GM12878 (cell line): ENCODE results near the gene BORCS6. TPM values are rescaled to one million over a fixed set of nuclear protein-coding genes. Genes with fewer than 3 reads are reported as not detected.

ENCODE experiments used
- ATAC-seq: fragments of 200-7000 bp; cut with Tn5 transposase; 3 replicates; pipeline ENCODE4 v1.9.1; 2020; ENCODE audit warnings: mild to moderate bottlenecking, moderate library complexity
- BruUV-seq: library from RNA; stranded (reverse); fragments of 400-500 nt; replicated peaks from 2 replicates; lab custom pipeline; 2021; lab: Mats Ljungman, UMichigan
- CTCF ChIA-PET: fragments of 300-600 bp; sonication (Branson Sonifier 250); formaldehyde crosslinking; extraction: SDS; loops from one replicate; lab custom pipeline; 2021; ENCODE audit warnings: inconsistent platforms; lab: Yijun Ruan, JAX
- POLR2A ChIA-PET: fragments of 350-600 bp; formaldehyde crosslinking; extraction: SDS; loops from one replicate; lab custom pipeline; 2021; ENCODE audit warnings: inconsistent platforms; lab: Charles Lee
- RAD21 ChIA-PET: fragments of 300-600 bp; sonication (Branson Sonifier 250); formaldehyde crosslinking; loops from one replicate; lab custom pipeline; 2023; ENCODE audit warnings: antibody characterized with exemption; ENCODE audit not compliant: unreplicated experiment; lab: Charles Lee
- SMC1A ChIA-PET: fragments of 300-600 bp; sonication (Branson Sonifier 250); formaldehyde crosslinking; loops from one replicate; lab custom pipeline; 2023; ENCODE audit not compliant: unreplicated experiment, uncharacterized antibody; lab: Charles Lee
- DNase-seq: peaks from one replicate; pipeline ENCODE4 v3.0.0-alpha.2; 2011; ENCODE audit warnings: low read depth, low spot score
- FAIRE-seq: peaks from 3 replicates; lab custom pipeline; 2011; peaks lifted over from hg19 to GRCh38; lab: Jason Lieb, UNC
- H2AFZ ChIP-seq: 2 replicates; pipeline ENCODE4 v1.6.0; 2011; ENCODE audit warnings: low read depth, low read length, control low read depth; ENCODE audit not compliant: control insufficient read depth
- H3K27ac ChIP-seq: 2 replicates; pipeline ENCODE4 v1.5.1; 2011; ENCODE audit warnings: control low read depth; ENCODE audit not compliant: control insufficient read depth, insufficient read depth
- H3K27me3 ChIP-seq, 2 experiments: replicated peaks in 1 of 2; 2 replicates each; pipeline versions ENCODE4 v1.6.0 to v1.6.1; 2011; ENCODE audit warnings: low read length in 1 of 2; ENCODE audit not compliant: control insufficient read depth in 2 of 2, insufficient read depth in 2 of 2
- H3K36me3 ChIP-seq, 2 experiments: 2 replicates each; pipeline ENCODE4 v1.5.1; 2011; ENCODE audit warnings: low read length in 1 of 2; ENCODE audit not compliant: control insufficient read depth in 2 of 2, insufficient read depth in 2 of 2
- H3K4me1 ChIP-seq: 2 replicates; pipeline ENCODE4 v1.6.1; 2011; ENCODE audit warnings: mild to moderate bottlenecking, low read length, moderate library complexity, mixed read lengths; ENCODE audit not compliant: control insufficient read depth, insufficient read depth
- H3K4me2 ChIP-seq: 2 replicates; pipeline ENCODE4 v1.6.0; 2011; ENCODE audit warnings: control low read depth; ENCODE audit not compliant: control insufficient read depth, insufficient read depth
- H3K4me3 ChIP-seq: fragments of 200-600 bp; sonication (generic); 2 replicates; pipeline ENCODE4 v1.5.1; 2016
- H3K79me2 ChIP-seq: 2 replicates; pipeline ENCODE4 v1.6.0; 2011; ENCODE audit warnings: low read length; ENCODE audit not compliant: control insufficient read depth, insufficient read depth
- H3K9ac ChIP-seq: 2 replicates; pipeline ENCODE4 v1.8.0; 2011; ENCODE audit warnings: low read length, control low read depth, mixed read lengths; ENCODE audit not compliant: control insufficient read depth, insufficient read depth
- H3K9me3 ChIP-seq: replicated peaks from 3 replicates; pipeline ENCODE4 v1.5.1; 2011; ENCODE audit warnings: mild to moderate bottlenecking, low read length; ENCODE audit not compliant: control insufficient read depth, insufficient read depth
- H4K20me1 ChIP-seq: 2 replicates; pipeline ENCODE4 v1.6.0; 2011; ENCODE audit not compliant: control insufficient read depth, insufficient read depth
- BMI1 ChIP-seq: fragments of 450-650 bp; IDR thresholded peaks from 2 replicates; pipeline ENCODE4 v1.6.1; 2016; ENCODE audit warnings: mild to moderate bottlenecking, moderate library complexity, borderline replicate concordance
- CEBPZ ChIP-seq: fragments of 150-350 bp; IDR thresholded peaks from 2 replicates; pipeline ENCODE4 v1.6.1; 2016; ENCODE audit warnings: low read depth, low read length
- FOXM1 ChIP-seq: IDR thresholded peaks from 2 replicates; pipeline ENCODE4 v1.6.1; 2012; ENCODE audit warnings: low read depth, mild to moderate bottlenecking, inconsistent platforms, low read length, moderate library complexity
- KDM1A ChIP-seq: fragments of 200-600 bp; sonication (generic); IDR thresholded peaks from 2 replicates; pipeline ENCODE4 v1.6.1; 2016; ENCODE audit warnings: borderline replicate concordance
- MAX ChIP-seq: IDR thresholded peaks from 2 replicates; pipeline ENCODE4 v1.6.1; 2012; ENCODE audit warnings: low read depth, low read length, improper control_type of control experiment
- MTA2 ChIP-seq: fragments of 450-650 bp; IDR thresholded peaks from 2 replicates; pipeline ENCODE4 v1.6.1; 2016; ENCODE audit warnings: low read depth, mild to moderate bottlenecking, moderate library complexity
- POLR2A ChIP-seq: IDR thresholded peaks from 2 replicates; pipeline ENCODE4 v1.6.1; 2011; ENCODE audit warnings: low read depth, mild to moderate bottlenecking, low read length
- SMARCA5 ChIP-seq: fragments of 450-650 bp; IDR thresholded peaks from 2 replicates; pipeline ENCODE4 v1.6.1; 2017; ENCODE audit warnings: mild to moderate bottlenecking
- SP1 ChIP-seq: IDR thresholded peaks from one replicate; pipeline ENCODE4 v1.6.1; 2011; ENCODE audit warnings: low read depth, low read length
- ZBTB40 ChIP-seq: fragments of 450-650 bp; IDR thresholded peaks from 2 replicates; pipeline ENCODE4 v1.6.1; 2016; ENCODE audit warnings: mild to moderate bottlenecking, moderate library complexity, borderline replicate concordance
- ZNF217 ChIP-seq: fragments of 450-650 bp; IDR thresholded peaks from 2 replicates; pipeline ENCODE4 v1.6.1; 2017; ENCODE audit warnings: antibody characterized with exemption, mild to moderate bottlenecking
- WGBS: methylation state at CpG from one replicate; pipeline ENCODE4 v1.1.6; 2016; ENCODE audit warnings: low lambda C conversion rate; ENCODE audit not compliant: insufficient replicate concordance, insufficient coverage; ENCODE audit errors: missing lambda C conversion rate; 5-methylcytosine and 5-hydroxymethylcytosine counted together
- in situ Hi-C: fragments of 300-500 bp; cut with MboI; formaldehyde crosslinking; loops from 9 replicates; pipeline ENCODE4 v1.14.3; 2018; ENCODE audit warnings: mixed read lengths
- intact Hi-C: fragments of 100-400 bp; cut with micrococcal nuclease; formaldehyde crosslinking; loops from one replicate; pipeline ENCODE4 v1.14.2; 2022; ENCODE audit not compliant: unreplicated experiment
- polyA plus RNA-seq, 11 experiments: library from polyadenylated mRNA; depleted of rRNA in 4 of 11; unstranded in 6 of 11; stranded (reverse) in 5 of 11; fragments of >200 nt; fragmentation: Nextera tagmentation in 4 of 11; fragmentation: Illumina TruSeq in 1 of 11; extraction: Ambion mirVana in 4 of 11; extraction: Trizol in 1 of 11; gene quantifications; 1 replicate in 1 of 11; 2 replicates in 10 of 11; pipeline versions ENCODE4 v1.2.1 to v1.2.3, GENCODE V29; 2011 to 2016; ENCODE audit warnings: inconsistent platforms in 2 of 11, missing spikeins in 2 of 11, low read depth in 1 of 11
- total RNA-seq, 4 experiments: library from RNA; depleted of rRNA in 3 of 4; stranded (reverse); fragments of >200 nt in 3 of 4; fragmentation: Illumina TruSeq in 1 of 4; extraction: Trizol in 1 of 4; gene quantifications; 2 replicates each; pipeline versions ENCODE4 v1.2.1 to v1.2.3, GENCODE V29; 2013 to 2021
- TF ChIP-seq, protein P1 (sequence below): IDR thresholded peaks from 2 replicates; pipeline ENCODE4 v1.6.1; 2012; ENCODE audit warnings: improper control_type of control experiment, low read depth, low read length; ENCODE audit not compliant: insufficient replicate concordance

Gene BORCS6
- total and polyA plus RNA-seq, 10 of the 15 experiments (the other 5 are each of a cell fraction or from before 2014, with no cell fraction given), result 0.37 to 14.1 (median 6.7) TPM

- ChIA-PET CTCF (interaction anchor here (0.9 to 2.1 kb wide), 5 partner anchors 9 to 128 kb away, joined by 3 to 9 read pairs (median 4); partner anchors contain the start of gene SLC25A35), SMC1A (interaction anchor here (1.0 to 1.1 kb wide), 6 partner anchors 11 to 30 kb away, joined by 3 to 4 read pairs (median 3); no protein-coding TSS in a partner anchor), RAD21 (interaction anchor here (0.6 to 1.9 kb wide), 2 partner anchors 11 to 51 kb away, joined by 3 to 7 read pairs; no protein-coding TSS in a partner anchor), POLR2A (interaction anchor here (0.6 to 1.6 kb wide), 3 partner anchors 11 to 51 kb away, joined by 3 to 4 read pairs (median 3); no protein-coding TSS in a partner anchor)
- ATAC-seq, result no peak
- Histone ChIP-seq H3K9ac (no peak overlapping the region), H3K36me3 (no peaks in the 10 kb centered on the region), H4K20me1 (no peaks in the 10 kb centered on the region), H3K4me1 (peaks cover 17% of the 10 kb centered on the region), H3K27ac (no peak overlapping the region), H3K27me3 (no peaks in the 10 kb centered on the region), H3K9me3 (no peaks in the 10 kb centered on the region), H2AFZ (no peak overlapping the region), H3K4me2 (no peak overlapping the region), H3K4me3 (no peak overlapping the region), H3K79me2 (peaks cover 4% of the 10 kb centered on the region)
- WGBS, result 33% methylated on average over 3 of the region's 3 CpGs
- no peak for DNase-seq
- in situ Hi-C loops, result no loop called here
- FAIRE-seq, result no peak
- no TSS peak for BruUV-seq
- intact Hi-C loops, result no loop called here
- no peak for TF ChIP-seq CEBPZ
- TF ChIP-seq ZNF217, result no peak
- TF ChIP-seq SMARCA5, result no peak
- no peak for TF ChIP-seq ZBTB40
- no peak for TF ChIP-seq KDM1A
- no peak for TF ChIP-seq MTA2
- no peak for TF ChIP-seq POLR2A
- TF ChIP-seq FOXM1, result no peak
- no peak for TF ChIP-seq BMI1
- TF ChIP-seq SP1, result no peak
- TF ChIP-seq, protein P1, sequence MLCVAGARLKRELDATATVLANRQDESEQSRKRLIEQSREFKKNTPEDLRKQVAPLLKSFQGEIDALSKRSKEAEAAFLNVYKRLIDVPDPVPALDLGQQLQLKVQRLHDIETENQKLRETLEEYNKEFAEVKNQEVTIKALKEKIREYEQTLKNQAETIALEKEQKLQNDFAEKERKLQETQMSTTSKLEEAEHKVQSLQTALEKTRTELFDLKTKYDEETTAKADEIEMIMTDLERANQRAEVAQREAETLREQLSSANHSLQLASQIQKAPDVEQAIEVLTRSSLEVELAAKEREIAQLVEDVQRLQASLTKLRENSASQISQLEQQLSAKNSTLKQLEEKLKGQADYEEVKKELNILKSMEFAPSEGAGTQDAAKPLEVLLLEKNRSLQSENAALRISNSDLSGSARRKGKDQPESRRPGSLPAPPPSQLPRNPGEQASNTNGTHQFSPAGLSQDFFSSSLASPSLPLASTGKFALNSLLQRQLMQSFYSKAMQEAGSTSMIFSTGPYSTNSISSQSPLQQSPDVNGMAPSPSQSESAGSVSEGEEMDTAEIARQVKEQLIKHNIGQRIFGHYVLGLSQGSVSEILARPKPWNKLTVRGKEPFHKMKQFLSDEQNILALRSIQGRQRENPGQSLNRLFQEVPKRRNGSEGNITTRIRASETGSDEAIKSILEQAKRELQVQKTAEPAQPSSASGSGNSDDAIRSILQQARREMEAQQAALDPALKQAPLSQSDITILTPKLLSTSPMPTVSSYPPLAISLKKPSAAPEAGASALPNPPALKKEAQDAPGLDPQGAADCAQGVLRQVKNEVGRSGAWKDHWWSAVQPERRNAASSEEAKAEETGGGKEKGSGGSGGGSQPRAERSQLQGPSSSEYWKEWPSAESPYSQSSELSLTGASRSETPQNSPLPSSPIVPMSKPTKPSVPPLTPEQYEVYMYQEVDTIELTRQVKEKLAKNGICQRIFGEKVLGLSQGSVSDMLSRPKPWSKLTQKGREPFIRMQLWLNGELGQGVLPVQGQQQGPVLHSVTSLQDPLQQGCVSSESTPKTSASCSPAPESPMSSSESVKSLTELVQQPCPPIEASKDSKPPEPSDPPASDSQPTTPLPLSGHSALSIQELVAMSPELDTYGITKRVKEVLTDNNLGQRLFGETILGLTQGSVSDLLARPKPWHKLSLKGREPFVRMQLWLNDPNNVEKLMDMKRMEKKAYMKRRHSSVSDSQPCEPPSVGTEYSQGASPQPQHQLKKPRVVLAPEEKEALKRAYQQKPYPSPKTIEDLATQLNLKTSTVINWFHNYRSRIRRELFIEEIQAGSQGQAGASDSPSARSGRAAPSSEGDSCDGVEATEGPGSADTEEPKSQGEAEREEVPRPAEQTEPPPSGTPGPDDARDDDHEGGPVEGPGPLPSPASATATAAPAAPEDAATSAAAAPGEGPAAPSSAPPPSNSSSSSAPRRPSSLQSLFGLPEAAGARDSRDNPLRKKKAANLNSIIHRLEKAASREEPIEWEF, result no peak
- TF ChIP-seq MAX, result no peak
Measured at GRCh38 chr17:8167526-8167925, 22.5 kb downstream of the BORCS6 start.
